ENCODE results near the gene CAPN1.
A peak's percentile ranks its signal among the peaks of the same experiment; 100 is the strongest.
"Not testable (repeated sequence)": the region's sequence is repeated elsewhere in the genome, so short reads cannot be mapped to it uniquely, and the experiment has no call there.

The CAPN1 gene

DNA sequence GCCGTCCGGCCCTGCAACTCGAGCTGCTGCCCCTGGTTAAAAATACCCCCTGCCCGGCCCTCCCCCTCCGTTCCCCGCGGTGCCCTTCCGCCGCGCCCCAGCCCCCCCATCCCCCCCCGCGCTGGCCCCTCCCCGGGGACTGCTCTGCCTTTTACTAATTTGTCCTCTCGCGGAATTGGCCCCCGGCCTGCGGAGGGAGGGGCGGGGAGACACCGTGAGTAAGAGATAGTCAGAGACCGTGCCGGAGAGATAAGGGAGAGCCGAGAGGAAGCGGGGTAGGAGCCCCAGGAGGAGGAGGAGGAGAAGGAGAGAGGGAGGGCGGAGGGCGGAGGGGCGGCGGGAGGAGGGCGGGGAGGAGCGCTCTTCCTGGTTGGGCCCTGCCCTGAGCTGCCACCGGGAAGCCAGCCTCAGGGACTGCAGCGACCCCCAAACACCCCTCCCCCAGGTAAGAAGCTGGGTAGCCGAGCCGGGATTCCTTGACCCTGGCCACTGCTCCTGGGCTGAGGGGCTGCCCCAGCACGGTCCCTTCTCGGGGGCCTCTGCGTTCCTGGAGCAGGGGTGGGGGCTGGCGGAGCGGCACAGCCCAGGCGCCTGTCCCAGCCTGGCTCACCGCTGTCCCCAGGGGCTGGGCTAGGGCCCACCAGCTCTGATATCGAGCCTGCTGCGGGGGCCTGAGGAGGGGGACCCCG, at the start of gene CAPN1:
CAPN1 (plus strand) TSS at position 360 of the 689 bp plus-strand sequence. CDS start 774 bp downstream, outside the sequence.
- DNase-seq (ENCODE audit: low read depth in 1 of 2, low spot score in 1 of 2) = peak; percentile 39 to 73

DNA sequence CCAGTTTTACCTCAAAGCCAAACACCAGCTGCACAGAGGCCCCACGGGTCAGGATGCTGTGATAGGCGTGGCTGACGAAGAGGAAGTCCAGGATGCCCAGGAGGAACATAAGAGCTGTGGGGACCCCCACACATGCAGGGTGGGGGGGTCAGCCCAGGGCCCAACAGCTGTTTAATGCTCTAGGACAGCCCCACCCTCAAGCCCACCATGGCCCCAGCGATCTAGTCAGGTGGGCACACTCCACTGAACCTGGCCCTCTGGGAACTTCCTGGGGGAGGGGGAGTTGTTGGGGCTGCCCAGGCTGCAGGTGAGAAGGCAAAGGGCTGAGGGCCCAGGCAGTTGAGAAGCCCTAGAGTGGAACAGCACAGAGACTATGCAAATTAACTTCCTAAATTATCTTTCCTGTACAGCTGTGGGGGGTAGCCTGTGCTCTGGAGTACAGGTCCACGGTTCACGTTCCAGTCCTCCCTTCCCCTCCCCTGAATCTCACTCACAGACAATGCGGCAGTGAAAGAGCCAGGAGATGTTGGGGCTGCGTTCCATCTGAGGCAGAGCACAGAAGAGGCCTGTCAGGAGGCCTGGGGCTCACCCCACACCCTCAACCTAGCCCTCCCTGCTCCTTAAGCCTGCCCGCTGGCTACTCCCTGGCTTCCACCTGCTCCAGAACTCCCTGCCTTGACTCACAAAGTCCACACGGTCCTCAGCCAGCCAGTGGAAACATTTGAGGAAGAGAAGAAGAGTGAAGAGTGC, 49.3 kb upstream of the CAPN1 start:
- no peak for DNase-seq (ENCODE audit: low read depth in 1 of 2, low spot score in 1 of 2)

DNA sequence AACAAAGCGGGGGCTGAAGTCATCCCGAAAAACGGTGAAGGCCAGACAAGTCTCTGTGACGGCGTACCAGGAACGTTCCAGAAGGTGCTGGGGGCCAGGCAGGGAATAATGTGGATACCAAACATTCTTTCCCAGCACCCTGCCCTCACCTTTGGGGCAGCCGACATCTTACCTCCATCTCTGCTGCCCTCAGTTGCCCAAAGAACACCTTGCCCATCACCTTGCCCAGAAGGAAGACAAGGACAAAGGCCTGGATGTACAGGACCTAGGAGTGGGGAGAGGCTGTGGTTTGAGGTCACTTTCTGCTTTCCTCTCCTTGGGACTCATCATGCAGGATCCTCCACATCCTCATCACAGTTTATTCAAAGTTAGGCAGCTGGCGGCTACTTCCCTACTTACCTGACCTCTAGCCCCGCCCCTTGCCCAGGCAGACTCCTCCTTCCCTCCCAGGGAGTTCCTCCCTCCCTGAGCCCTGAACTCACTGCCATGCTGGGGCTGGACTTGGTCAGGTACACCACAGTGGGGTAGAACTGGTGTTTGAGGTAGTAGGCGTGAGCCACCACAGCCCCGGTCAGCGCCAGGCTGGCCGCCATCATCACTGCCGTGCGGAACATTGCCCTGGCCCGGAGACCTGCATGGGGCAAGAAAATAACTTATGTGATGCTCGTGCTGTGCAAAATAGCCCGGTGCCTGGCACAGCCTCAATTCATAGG, 48.6 kb upstream of the CAPN1 start:
- DNase-seq (ENCODE audit: low read depth in 1 of 2, low spot score in 1 of 2) = no peak

DNA sequence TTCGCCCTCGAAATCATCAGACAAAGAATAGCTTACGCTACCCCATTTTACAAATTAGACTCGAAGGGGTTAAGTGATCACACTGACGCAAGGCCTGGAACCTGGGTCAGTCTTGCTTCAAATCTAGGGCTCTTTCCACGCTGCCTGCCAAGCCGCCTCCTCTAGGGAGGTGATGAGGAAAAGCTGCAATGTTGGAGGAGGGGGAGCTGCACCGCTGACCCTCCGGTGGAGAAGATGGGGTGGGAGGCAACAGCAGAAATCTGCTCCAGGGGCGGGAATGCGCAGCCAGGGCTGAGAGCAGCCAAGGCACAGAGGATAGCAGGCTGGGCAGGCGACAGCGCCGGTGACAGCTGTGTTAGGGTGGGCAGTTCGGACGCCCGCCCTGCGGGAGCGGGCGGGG, 48.0 kb upstream of the CAPN1 start:
- no peak for DNase-seq (ENCODE audit: low read depth in 1 of 2, low spot score in 1 of 2)

- DNase-seq (ENCODE audit: low read depth in 1 of 2, low spot score in 1 of 2) = peak; percentile 90
Measured at GRCh38 chr11:65134240-65134951, 47.3 kb upstream of the CAPN1 start, which contains the start of gene SYVN1. Gene SYVN1 (minus strand): TSS chr11:65134519. CDS start chr11:65133601, 918 bp downstream.

GRCh38 chr11:65134952-65135632, 46.6 kb upstream of the CAPN1 start:
- DNase-seq (ENCODE audit: low read depth in 1 of 2, low spot score in 1 of 2) = peak in 1 of 2 donors; percentile 85

- no peak for DNase-seq (ENCODE audit: low read depth in 1 of 2, low spot score in 1 of 2)
Measured at GRCh38 chr11:65135633-65136145, 46.0 kb upstream of the CAPN1 start.

GRCh38 chr11:65136515-65137096, 45.1 kb upstream of the CAPN1 start:
- DNase-seq (ENCODE audit: low read depth in 1 of 2, low spot score in 1 of 2) = no peak

DNA sequence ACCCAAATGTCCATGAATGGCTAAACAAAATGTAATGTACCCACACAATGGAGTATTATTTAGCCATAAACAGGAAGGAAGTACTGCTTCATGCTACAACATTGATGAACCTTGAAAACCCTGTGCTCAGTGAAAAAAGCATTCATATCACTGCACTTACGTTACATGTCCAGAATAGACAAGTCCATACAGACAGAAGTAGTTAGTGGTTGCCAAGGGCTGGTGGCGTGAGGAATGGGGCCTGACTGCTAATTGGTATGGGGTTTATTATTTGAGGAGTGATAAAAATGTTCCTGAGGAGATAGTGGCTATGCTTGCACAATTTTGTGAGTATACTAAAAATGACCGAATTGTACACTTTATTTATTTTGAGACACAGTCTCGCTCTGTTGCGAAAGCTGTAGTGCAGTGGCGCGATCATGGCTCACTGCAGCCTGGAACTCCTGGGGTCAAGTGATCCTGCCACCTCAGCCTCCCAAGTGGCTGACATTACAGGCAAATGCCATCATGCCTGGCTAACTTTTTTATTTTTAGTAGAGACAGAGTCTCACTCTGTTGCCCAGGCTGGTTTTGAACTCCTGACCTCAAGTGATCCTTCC, 39.7 kb upstream of the CAPN1 start:
- DNase-seq (ENCODE audit: low read depth in 1 of 2, low spot score in 1 of 2) = no peak

GRCh38 chr11:65147352-65148075, 34.2 kb upstream of the CAPN1 start:
- no peak for DNase-seq (ENCODE audit: low read depth in 1 of 2, low spot score in 1 of 2)

DNA sequence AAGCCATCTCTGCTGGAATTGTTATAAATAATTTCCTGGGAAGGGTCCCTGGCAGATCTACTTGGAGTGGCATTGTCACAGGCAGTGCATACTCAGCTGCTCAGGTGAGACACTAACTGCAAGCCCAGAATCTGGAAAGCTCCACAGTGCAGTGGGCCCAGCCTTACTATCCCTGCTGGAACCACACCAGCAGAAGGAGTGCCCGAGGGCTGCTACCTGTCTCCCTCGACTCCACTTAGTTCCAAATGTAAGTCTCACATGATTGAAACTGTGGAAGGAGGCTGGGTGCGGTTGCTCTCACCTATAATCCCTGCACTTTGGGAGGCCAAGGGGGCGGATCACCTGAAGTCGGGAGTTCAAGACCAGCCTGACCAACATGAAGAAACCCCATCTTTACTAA, 33.1 kb upstream of the CAPN1 start:
- DNase-seq (ENCODE audit: low read depth in 1 of 2, low spot score in 1 of 2) = no peak

- DNase-seq (ENCODE audit: low read depth in 1 of 2, low spot score in 1 of 2) = not testable (repeated sequence)
Measured at GRCh38 chr11:65150131-65150508, 31.6 kb upstream of the CAPN1 start.

DNA sequence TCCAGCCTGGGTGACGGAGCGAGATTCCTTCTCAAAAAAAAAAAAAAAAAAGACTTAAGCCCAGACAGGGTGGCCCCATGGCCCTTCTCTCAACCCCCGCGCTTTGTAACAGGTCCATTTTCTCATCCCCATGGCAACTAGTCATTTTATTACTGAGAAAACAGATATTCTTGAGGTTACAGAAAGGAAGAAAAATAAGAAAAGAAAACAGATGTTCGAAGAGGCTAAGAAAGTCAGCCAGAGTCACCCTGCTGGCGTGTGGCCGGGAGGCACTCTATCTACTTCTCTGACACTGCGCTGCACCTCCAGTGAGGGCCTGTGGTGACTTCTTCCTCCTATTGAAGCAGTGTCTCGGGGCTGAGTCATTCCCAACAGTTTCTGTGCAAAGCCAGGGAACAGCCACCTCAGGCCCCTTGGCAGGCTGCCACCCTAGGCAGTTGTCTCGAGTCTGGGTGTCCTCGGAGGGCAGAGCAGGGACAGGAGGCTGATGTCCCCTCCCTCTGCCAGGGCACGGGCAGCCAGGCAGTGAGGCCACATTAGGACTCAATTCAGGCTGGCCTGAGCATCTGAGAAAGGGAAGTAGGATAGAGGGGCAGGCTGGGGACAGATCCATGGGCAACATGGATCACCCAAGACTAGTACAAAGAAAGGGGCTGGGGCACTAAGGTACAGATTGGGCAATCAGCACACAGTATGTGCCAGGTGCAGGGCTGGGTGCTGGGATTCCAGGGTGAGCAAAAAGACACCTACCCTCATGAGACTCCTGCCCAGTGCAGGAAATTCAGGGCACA, 31.0 kb upstream of the CAPN1 start:
- no peak for DNase-seq (ENCODE audit: low read depth in 1 of 2, low spot score in 1 of 2)

DNA sequence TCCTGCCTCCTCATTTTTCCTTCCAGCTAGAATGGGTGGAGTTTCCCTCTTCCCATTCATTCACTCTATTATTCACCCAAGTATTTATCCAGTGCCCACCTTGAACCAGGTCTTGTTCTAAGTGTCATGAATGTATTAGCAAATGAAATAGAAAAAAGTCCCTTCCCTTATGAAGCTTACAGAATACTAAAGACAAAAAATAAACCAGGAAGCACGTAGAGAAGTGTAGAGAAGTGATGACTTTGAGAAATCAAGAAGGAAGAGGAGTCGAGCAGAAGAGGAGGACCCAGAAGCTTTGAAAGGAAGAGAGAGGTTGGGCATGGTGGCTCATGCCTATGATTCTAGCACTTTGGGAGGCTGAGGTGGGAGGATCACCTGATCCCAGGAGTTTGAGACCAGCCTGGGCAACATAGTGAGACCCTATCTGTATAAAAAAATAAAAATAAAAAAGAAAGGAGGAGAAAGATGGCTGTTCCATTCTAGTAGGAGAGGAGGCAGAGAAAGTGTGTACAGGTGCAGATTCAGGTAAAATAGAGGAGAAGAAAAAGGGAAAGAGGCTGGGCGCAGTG, 30.3 kb upstream of the CAPN1 start:
- no peak for DNase-seq (ENCODE audit: low read depth in 1 of 2, low spot score in 1 of 2)

- no peak for DNase-seq (ENCODE audit: low read depth in 1 of 2, low spot score in 1 of 2)
Measured at GRCh38 chr11:65152122-65152521, 29.6 kb upstream of the CAPN1 start.

GRCh38 chr11:65156256-65156655, 25.5 kb upstream of the CAPN1 start:
- no peak for DNase-seq (ENCODE audit: low read depth in 1 of 2, low spot score in 1 of 2)

DNA sequence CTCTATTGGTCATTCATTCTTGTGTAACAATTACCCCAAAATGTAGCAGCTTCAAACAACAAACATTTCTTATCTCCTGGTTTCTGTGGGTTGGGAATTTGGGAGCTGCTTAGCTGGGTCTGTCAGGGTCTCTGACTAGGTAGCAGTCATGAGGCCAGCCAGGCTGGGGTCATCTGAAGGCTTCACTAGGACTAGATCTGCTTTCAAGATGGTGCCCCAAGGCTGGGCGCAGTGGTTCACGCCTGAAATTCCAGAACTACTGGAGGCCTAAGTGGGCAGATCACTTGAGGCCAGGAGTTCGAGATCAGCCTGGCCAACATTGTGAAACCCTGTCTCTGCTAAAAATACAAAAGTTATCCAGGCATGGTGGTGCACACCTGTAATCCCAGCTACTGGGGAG, 24.8 kb upstream of the CAPN1 start:
- DNase-seq (ENCODE audit: low read depth in 1 of 2, low spot score in 1 of 2) = no peak

- DNase-seq (ENCODE audit: low read depth in 1 of 2, low spot score in 1 of 2) = no peak
Measured at GRCh38 chr11:65157336-65157735, 24.4 kb upstream of the CAPN1 start.
